Mononuclear cell (primary cell): ENCODE data around the gene PEX6. TPM values are rescaled to one million over a fixed set of nuclear protein-coding genes. Genes with fewer than 3 reads are reported as not detected.
"Not testable (repeated sequence)": the region's sequence is repeated elsewhere in the genome, so short reads cannot be mapped to it uniquely, and the experiment has no call there.

Source experiments
- H3K27me3 ChIP-seq: 2 replicates; pipeline ENCODE4 v1.6.0; 2011; ENCODE audit warnings: low read length, control low read depth; ENCODE audit not compliant: insufficient read depth
- H3K4me1 ChIP-seq: 2 replicates; pipeline ENCODE4 v1.5.1; 2011; ENCODE audit warnings: mild to moderate bottlenecking, low read length, control low read depth; ENCODE audit not compliant: insufficient read depth
- H3K4me3 ChIP-seq: 2 replicates; pipeline ENCODE4 v1.5.1; 2011; ENCODE audit warnings: mild to moderate bottlenecking, low read length, moderate library complexity
- H3K9me3 ChIP-seq: 2 replicates; pipeline ENCODE4 v1.5.1; 2011; ENCODE audit warnings: low read depth, mild to moderate bottlenecking, control low read depth, low read length
- total RNA-seq: library from RNA; depleted of rRNA; stranded (reverse); fragments of >200 nt; gene quantifications from one replicate; pipeline ENCODE4 v1.2.3, GENCODE V29; 2012

PEX6 gene
- total RNA-seq, 1 donor, result 10.0 TPM

GRCh38 chr6:43011207-43011606, 32.2 kb upstream of the PEX6 start:
- Histone ChIP-seq H3K4me1 (peaks cover 35% of the 10 kb centered on the region), H3K27me3 (no peaks in the 10 kb centered on the region), H3K4me3 (no peak overlapping the region)

DNA sequence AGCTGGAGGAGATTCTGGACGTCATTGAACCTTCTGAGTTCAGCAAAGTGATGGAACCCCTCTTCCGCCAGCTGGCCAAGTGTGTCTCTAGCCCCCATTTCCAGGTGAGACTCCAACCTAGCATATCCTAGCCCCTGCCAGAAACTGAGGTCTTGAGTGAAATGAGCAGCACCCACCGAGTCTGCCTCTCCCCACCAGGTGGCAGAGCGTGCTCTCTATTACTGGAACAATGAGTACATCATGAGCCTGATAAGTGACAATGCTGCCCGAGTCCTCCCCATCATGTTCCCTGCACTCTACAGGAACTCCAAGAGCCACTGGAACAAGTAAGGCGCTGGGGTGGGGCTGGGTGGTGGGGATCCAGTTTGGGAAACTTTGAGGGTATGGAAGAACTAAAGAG, 30.1 kb upstream of the PEX6 start:
- Histone ChIP-seq H3K9me3 (no peaks in the 10 kb centered on the region), H3K4me1 (peaks cover 16% of the 10 kb centered on the region), H3K4me3 (no peak overlapping the region), H3K27me3 (no peaks in the 10 kb centered on the region)

More at GRCh38 chr6:43011207-43011606, 32.2 kb upstream of the PEX6 start:
- H3K9me3 ChIP-seq, result no peaks in the 10 kb centered on the region

DNA sequence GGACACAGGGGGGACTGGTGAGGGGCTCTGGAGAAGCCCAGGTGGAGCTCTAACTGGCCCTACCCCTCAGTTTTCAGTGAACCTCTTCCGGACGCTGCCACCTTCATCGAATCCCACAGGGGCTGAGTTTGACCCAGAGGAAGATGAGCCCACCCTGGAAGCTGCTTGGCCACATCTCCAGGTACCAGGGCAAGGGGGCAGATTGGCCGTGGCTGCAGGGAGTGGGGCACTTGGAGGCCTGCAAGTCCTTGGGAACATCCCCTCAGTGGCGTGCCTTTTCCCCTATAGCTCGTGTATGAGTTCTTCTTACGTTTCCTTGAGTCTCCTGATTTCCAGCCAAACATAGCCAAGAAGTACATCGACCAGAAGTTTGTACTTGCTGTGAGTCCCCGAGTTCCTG, 28.1 kb upstream of the PEX6 start:
- no peaks in the 10 kb centered on the region for H3K27me3 ChIP-seq

GRCh38 chr6:43006251-43006650, 27.3 kb upstream of the PEX6 start:
- Histone ChIP-seq H3K4me1 (no peaks in the 10 kb centered on the region), H3K9me3 (no peaks in the 10 kb centered on the region), H3K4me3 (no peak overlapping the region), H3K27me3 (no peaks in the 10 kb centered on the region)

More for the DNA sequence above, 28.1 kb upstream of the PEX6 start:
- no peaks in the 10 kb centered on the region for H3K9me3 ChIP-seq
- no peak overlapping the region for H3K4me3 ChIP-seq
- H3K4me1 ChIP-seq, result peaks cover 3% of the 10 kb centered on the region

GRCh38 chr6:43005844-43006243, 26.9 kb upstream of the PEX6 start:
- H3K27me3 ChIP-seq, result no peaks in the 10 kb centered on the region
- no peaks in the 10 kb centered on the region for H3K9me3 ChIP-seq
- no peak overlapping the region for H3K4me3 ChIP-seq
- H3K4me1 ChIP-seq, result no peaks in the 10 kb centered on the region

DNA sequence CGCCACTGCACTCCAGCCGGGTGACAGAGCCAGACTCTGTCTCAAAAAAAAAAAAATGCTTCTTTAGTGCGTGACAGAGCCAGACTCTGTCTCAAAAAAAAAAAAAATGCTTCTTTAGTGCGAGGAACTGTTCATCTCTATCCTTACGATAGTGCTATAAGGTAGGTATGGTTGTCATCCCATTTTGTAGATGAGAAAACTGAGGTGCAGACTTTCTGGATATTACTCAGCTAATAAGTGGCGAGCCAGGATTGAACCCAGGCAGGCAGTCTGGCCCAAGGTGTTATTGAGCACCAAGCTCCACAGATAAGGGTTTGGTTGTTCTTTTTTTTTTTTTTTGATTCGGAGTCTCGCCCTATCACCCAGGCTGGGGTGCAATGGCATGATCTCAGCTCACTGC, 22.9 kb upstream of the PEX6 start:
- Histone ChIP-seq H3K9me3 (no peaks in the 10 kb centered on the region), H3K27me3 (no peaks in the 10 kb centered on the region), H3K4me1 (no peaks in the 10 kb centered on the region), H3K4me3 (no peak overlapping the region)

- not testable (repeated sequence) for H3K27me3 ChIP-seq, H3K9me3 ChIP-seq, H3K4me1 ChIP-seq, H3K4me3 ChIP-seq
Measured at GRCh38 chr6:42998205-42998604, 19.2 kb upstream of the PEX6 start.

GRCh38 chr6:42996513-42996912, 17.5 kb upstream of the PEX6 start:
- Histone ChIP-seq H3K4me1 (no peaks in the 10 kb centered on the region), H3K27me3 (no peaks in the 10 kb centered on the region), H3K9me3 (no peaks in the 10 kb centered on the region), H3K4me3 (no peak overlapping the region)

GRCh38 chr6:42993445-42993844, 14.5 kb upstream of the PEX6 start:
- no peaks in the 10 kb centered on the region for H3K27me3 ChIP-seq
- H3K4me3 ChIP-seq, result no peak overlapping the region
- H3K9me3 ChIP-seq, result no peaks in the 10 kb centered on the region
- no peaks in the 10 kb centered on the region for H3K4me1 ChIP-seq

DNA sequence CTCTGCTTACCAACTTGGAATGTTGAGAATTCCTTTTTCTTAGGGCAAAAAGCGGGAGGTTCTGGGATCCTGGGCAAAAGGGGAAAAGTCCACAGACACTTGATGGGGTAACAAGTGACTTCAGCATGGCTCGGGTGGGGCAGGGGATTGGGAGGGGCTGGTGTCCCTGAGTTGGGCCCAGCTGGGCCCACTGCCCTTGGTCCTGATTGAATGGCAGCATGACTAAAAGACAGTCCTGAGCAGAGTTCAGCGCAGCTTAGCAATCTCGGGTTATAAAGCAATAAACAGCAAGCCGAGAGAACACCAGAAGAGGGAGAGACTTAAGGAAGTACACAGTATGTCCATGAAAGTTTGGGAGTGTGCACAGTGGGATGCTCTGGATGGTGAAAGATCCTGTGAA, 10.9 kb upstream of the PEX6 start:
- Histone ChIP-seq H3K27me3 (no peaks in the 10 kb centered on the region), H3K4me1 (peaks cover 21% of the 10 kb centered on the region), H3K4me3 (no peak overlapping the region), H3K9me3 (no peaks in the 10 kb centered on the region)

DNA sequence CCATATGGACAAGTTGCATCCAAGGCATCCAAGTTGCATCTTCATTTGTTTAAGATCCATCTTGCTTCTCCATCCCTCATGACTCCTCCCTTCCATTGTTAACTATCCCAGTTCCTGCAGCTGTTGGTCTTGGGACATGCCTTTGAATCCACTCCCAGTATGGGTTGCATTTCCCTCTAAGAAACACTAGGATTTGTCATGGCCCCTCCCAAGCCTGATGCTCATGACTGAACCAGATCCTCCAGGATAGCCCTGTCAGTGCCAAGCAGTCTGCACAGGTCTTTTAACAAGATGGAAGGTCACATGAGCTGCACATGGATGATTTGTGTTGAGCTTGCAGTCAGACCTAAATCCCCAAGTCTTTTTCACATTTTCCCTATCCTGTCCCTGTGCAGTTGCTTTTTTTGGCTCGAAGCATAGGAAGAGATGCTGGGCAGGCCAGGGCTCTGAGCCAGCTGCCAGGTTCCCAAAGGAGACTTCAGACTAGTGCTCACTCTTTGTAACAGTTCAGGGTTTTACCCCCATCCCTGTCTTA, 9.6 kb upstream of the PEX6 start:
- Histone ChIP-seq H3K9me3 (no peaks in the 10 kb centered on the region), H3K4me1 (peaks cover 26% of the 10 kb centered on the region), H3K27me3 (no peaks in the 10 kb centered on the region), H3K4me3 (no peak overlapping the region)

DNA sequence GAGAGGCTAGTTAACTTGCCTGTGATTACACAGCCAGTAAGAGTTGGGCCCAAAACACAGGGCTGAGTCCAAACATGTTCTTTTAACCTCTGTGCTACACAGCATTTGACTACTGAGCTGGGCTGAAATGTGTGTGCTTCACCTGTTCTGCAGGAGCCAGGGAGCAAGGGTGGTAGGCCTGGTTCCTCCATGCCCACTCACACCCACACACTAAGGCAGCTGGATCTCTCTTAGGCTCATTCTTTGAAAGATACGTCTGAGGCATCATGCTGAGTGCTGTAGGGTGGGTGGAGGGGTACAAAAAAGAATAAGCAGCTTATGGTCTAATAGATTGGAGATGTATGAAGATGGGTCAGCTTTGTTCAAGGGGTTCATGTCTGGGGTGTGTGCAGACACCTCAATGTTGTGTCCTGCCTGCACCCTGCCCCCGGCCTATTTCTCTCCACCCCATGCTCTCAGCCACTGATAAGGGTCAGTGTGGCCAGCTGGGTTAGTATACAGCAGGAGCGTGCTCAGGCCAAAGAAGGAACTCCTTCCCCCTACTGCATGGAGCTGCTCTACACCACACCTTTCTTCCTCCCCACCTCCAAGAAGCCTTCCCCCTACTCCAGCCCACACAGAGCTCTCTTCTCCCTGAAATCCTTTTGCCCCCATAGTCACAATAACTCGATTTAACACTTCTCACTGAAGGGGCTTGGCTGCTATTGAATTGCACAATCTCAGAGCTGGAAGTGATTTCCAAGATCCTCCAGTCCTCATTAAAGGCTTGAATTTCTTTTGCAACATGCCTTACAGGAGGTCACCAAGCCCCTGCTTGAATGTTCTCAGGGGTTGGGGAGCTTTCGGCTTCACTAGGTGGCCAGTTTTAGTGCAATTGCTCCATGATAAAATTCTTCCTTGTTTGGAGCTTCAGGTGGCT, 8.8 kb upstream of the PEX6 start:
- H3K27me3 ChIP-seq, result no peaks in the 10 kb centered on the region
- H3K9me3 ChIP-seq, result no peaks in the 10 kb centered on the region
- H3K4me1 ChIP-seq, result peaks cover 30% of the 10 kb centered on the region
- H3K4me3 ChIP-seq, result no peak overlapping the region

GRCh38 chr6:42984924-42985475, 6.0 kb upstream of the PEX6 start:
- Histone ChIP-seq H3K4me3 (peak overlapping the region; percentile 67), H3K9me3 (no peaks in the 10 kb centered on the region), H3K4me1 (peaks cover 34% of the 10 kb centered on the region), H3K27me3 (no peaks in the 10 kb centered on the region)

DNA sequence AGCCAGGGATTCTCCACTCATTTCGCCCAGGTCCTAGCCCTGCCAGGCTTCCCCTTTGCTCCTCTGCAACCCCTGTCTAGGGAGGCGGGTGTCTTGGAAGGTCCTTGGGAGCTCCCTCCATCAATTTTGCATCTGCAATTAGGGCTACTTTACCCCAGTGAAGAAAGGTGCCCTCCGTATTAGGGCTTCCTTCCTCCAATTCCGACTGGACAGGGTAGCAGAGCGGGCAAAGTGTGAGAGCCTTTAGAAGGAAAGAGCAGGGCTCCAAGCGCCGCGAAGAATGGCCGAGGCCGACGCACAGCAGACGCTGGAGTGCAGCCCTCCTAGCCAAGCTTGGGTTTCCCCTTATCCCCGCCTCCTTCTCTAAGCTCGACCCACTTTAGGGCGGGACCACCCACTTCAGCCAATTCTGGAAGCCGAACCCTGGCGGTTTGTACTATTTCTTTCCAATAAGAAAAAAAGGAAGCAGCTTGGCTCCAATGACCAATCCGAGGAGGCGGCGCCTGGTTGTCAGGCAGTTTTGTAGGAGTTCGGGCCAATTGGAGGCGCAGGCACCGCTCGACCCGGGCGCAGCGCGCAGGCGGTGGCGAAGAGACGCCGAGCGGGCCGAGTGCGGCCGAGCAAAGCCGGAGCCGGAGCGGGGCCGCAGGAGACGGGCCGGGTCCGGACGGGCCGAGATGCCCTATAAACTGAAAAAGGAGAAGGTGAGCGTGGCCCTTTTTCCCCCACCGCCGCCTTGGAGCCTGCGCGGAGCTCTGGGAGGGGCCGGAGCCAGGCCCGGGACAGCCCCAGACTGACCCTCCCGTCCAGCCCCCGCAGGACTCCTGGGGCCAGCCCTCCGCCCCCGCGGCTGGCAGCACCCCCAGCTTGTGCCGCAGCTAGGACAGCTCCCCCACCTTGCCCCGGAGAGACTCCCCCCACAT, 5.3 kb upstream of the PEX6 start, which contains the start of gene PPP2R5D:
TSS of gene PPP2R5D (plus strand) at position 570 of the 923 bp plus-strand sequence. CDS start at position 678, 108 bp downstream.
- Histone ChIP-seq H3K9me3 (no peaks in the 10 kb centered on the region), H3K4me3 (peak within 1 kb of the TSS; percentile 67), H3K4me1 (peaks cover 41% of the 10 kb centered on the region), H3K27me3 (no peaks in the 10 kb centered on the region)

DNA sequence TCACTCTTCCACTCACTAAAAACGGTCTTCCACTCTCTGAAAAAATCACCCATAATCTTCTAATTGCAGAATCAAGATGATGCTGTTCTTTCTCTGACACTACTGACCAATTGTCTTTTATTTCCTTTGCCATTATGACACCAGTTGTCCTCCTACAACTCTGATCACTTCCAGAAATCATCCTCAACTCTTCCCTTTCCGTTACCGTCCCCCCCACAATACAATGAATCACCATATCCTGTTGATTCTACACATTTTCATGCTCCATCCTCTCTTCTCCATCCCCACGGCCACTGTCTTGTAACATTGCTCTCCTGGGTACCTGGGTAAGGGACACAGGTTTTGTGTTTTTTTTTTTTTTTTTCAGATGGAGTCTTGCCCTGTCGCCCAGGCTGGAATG, 2.9 kb upstream of the PEX6 start:
- H3K4me3 ChIP-seq, result no peak overlapping the region
- H3K27me3 ChIP-seq, result no peaks in the 10 kb centered on the region
- peaks cover 54% of the 10 kb centered on the region for H3K4me1 ChIP-seq
- H3K9me3 ChIP-seq, result no peaks in the 10 kb centered on the region
